ENCODE data around the gene LHFPL2.
"Not testable (repeated sequence)": the region's sequence is repeated elsewhere in the genome, so short reads cannot be mapped to it uniquely, and the experiment has no call there.

Gene LHFPL2

GRCh38 chr5:78648359-78649210, at the start of gene LHFPL2:
Gene LHFPL2, minus strand, starts transcription at chr5:78648772. Its CDS starts 138,559 bp downstream, at chr5:78510213.
- DNase-seq: peak in 12 of 14 donors; percentile 32 to 86 (median 67)

- no peak for DNase-seq
Observed at GRCh38 chr5:78696637-78697036, 48.1 kb upstream of the LHFPL2 start.

GRCh38 chr5:78696052-78696451, 47.5 kb upstream of the LHFPL2 start:
- not testable (repeated sequence) for DNase-seq

- DNase-seq: no peak
Observed at GRCh38 chr5:78693339-78693738, 44.8 kb upstream of the LHFPL2 start.

GRCh38 chr5:78691084-78691960, 42.8 kb upstream of the LHFPL2 start:
- no peak for DNase-seq

- no peak for DNase-seq
Observed at GRCh38 chr5:78690253-78690972, 41.8 kb upstream of the LHFPL2 start.

GRCh38 chr5:78689540-78690252, 41.1 kb upstream of the LHFPL2 start:
- no peak for DNase-seq

- DNase-seq: not testable (repeated sequence)
Observed at GRCh38 chr5:78687514-78687913, 38.9 kb upstream of the LHFPL2 start.

GRCh38 chr5:78683905-78684304, 35.3 kb upstream of the LHFPL2 start:
- not testable (repeated sequence) for DNase-seq

- DNase-seq: no peak
Observed at GRCh38 chr5:78679905-78680304, 31.3 kb upstream of the LHFPL2 start.

- DNase-seq: no peak
Observed at GRCh38 chr5:78677777-78678668, 29.5 kb upstream of the LHFPL2 start.

GRCh38 chr5:78675956-78676730, 27.6 kb upstream of the LHFPL2 start:
- DNase-seq: no peak

- DNase-seq: not testable (repeated sequence)
Observed at GRCh38 chr5:78673827-78674226, 25.3 kb upstream of the LHFPL2 start.

GRCh38 chr5:78672154-78672553, 23.6 kb upstream of the LHFPL2 start:
- DNase-seq: no peak

- no peak for DNase-seq
Observed at GRCh38 chr5:78671609-78672008, 23.0 kb upstream of the LHFPL2 start.

- DNase-seq: no peak
Observed at GRCh38 chr5:78670701-78671269, 22.2 kb upstream of the LHFPL2 start.

GRCh38 chr5:78669331-78669730, 20.8 kb upstream of the LHFPL2 start:
- DNase-seq: no peak

GRCh38 chr5:78667461-78668103, 19.0 kb upstream of the LHFPL2 start:
- DNase-seq: no peak

GRCh38 chr5:78666975-78667374, 18.4 kb upstream of the LHFPL2 start:
- DNase-seq: not testable (repeated sequence)
